Osteoblast (primary cell): Measurements from ENCODE around the gene RAB7B. TPM values are rescaled to one million over a fixed set of nuclear protein-coding genes. Genes with fewer than 3 reads are reported as not detected.

Experiments used
- DNase-seq: peaks from one replicate; pipeline ENCODE4 v3.0.0; 2011; ENCODE audit warnings: low spot score, mixed read lengths; ENCODE audit not compliant: insufficient read length; ENCODE audit errors: missing footprints
- H2AFZ ChIP-seq: 2 replicates; pipeline ENCODE4 v1.6.0; 2011; ENCODE audit warnings: mild to moderate bottlenecking, low read length
- H3K27ac ChIP-seq: 2 replicates; pipeline ENCODE4 v1.5.1; 2011; ENCODE audit warnings: mild to moderate bottlenecking, low read depth, low read length, moderate library complexity
- H3K27me3 ChIP-seq: 2 replicates; pipeline ENCODE4 v1.6.0; 2012; ENCODE audit warnings: mild to moderate bottlenecking, control low read depth, inconsistent platforms, low read length, moderate library complexity; ENCODE audit not compliant: insufficient read depth
- H3K36me3 ChIP-seq: 2 replicates; pipeline ENCODE4 v1.5.1; 2011; ENCODE audit warnings: mild to moderate bottlenecking, low read length, control low read depth, moderate library complexity; ENCODE audit not compliant: insufficient read depth
- H3K4me1 ChIP-seq: 2 replicates; pipeline ENCODE4 v1.5.1; 2011; ENCODE audit warnings: mild to moderate bottlenecking, low read length, control low read depth, moderate library complexity; ENCODE audit not compliant: insufficient read depth
- H3K4me2 ChIP-seq: 2 replicates; pipeline ENCODE4 v1.6.0; 2011; ENCODE audit warnings: mild to moderate bottlenecking, low read length; ENCODE audit not compliant: insufficient read depth
- H3K4me3 ChIP-seq: fragments of 200-600 bp; sonication (generic); 3 replicates; pipeline ENCODE4 v1.5.1; 2012; ENCODE audit warnings: mild to moderate bottlenecking, low read length, inconsistent platforms; ENCODE audit not compliant: insufficient read depth
- H3K79me2 ChIP-seq: 2 replicates; pipeline ENCODE4 v1.6.0; 2012; ENCODE audit warnings: mild to moderate bottlenecking, low read length, control low read depth, inconsistent platforms; ENCODE audit not compliant: insufficient read depth
- H3K9me3 ChIP-seq: 2 replicates; pipeline ENCODE4 v1.5.1; 2011; ENCODE audit warnings: low read depth, low read length, control low read depth
- H4K20me1 ChIP-seq: 2 replicates; pipeline ENCODE4 v1.6.0; 2012; ENCODE audit warnings: mild to moderate bottlenecking, low read length, control low read depth; ENCODE audit not compliant: insufficient read depth
- total RNA-seq: library from RNA; depleted of rRNA; stranded (reverse); fragments of >200 nt; gene quantifications from 2 replicates; pipeline ENCODE4 v1.2.3, GENCODE V29; 2012
- TF ChIP-seq, protein P1 (sequence below): IDR thresholded peaks from 2 replicates; pipeline ENCODE4 v1.5.1; 2011; ENCODE audit warnings: mild to moderate bottlenecking, low read depth, low read length, moderate library complexity; ENCODE audit errors: extremely low read depth

Gene RAB7B
- total RNA-seq, 1 donor, result 7.6 TPM

DNA sequence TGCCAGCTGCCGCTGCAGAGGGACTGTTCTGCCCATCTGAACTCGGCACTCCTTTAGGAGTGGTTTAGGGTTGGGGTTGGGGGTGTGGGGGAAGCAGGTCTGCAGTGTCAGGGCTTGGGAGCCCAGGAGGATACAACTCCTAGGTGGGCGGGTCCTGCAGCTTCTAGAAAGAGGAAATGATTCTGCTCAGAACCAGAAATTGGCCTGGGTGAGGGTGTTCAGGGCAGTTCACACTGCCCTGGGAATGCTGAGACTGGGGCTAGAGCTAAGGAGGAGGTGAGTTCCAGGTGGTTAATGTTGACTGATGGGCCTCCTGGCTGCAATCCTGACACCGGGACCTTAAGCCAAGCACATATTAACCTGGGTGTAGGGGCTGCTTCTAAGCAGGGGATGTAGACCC is 55.2 kb downstream of the RAB7B start:
- no peak overlapping the region for H2AFZ ChIP-seq
- peaks cover 17% of the 10 kb centered on the region for H3K4me1 ChIP-seq
- peaks cover 34% of the 10 kb centered on the region for H3K27me3 ChIP-seq
- no peak overlapping the region for H3K4me3 ChIP-seq
- no peaks in the 10 kb centered on the region for H3K9me3 ChIP-seq
- no peaks in the 10 kb centered on the region for H3K36me3 ChIP-seq
- no peaks in the 10 kb centered on the region for H3K79me2 ChIP-seq
- peak; percentile 74 for DNase-seq
- H3K27ac ChIP-seq, result no peak overlapping the region
- H3K4me2 ChIP-seq, result no peak overlapping the region
- TF ChIP-seq, protein P1, sequence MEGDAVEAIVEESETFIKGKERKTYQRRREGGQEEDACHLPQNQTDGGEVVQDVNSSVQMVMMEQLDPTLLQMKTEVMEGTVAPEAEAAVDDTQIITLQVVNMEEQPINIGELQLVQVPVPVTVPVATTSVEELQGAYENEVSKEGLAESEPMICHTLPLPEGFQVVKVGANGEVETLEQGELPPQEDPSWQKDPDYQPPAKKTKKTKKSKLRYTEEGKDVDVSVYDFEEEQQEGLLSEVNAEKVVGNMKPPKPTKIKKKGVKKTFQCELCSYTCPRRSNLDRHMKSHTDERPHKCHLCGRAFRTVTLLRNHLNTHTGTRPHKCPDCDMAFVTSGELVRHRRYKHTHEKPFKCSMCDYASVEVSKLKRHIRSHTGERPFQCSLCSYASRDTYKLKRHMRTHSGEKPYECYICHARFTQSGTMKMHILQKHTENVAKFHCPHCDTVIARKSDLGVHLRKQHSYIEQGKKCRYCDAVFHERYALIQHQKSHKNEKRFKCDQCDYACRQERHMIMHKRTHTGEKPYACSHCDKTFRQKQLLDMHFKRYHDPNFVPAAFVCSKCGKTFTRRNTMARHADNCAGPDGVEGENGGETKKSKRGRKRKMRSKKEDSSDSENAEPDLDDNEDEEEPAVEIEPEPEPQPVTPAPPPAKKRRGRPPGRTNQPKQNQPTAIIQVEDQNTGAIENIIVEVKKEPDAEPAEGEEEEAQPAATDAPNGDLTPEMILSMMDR, result no peak
- H4K20me1 ChIP-seq, result no peaks in the 10 kb centered on the region

DNA sequence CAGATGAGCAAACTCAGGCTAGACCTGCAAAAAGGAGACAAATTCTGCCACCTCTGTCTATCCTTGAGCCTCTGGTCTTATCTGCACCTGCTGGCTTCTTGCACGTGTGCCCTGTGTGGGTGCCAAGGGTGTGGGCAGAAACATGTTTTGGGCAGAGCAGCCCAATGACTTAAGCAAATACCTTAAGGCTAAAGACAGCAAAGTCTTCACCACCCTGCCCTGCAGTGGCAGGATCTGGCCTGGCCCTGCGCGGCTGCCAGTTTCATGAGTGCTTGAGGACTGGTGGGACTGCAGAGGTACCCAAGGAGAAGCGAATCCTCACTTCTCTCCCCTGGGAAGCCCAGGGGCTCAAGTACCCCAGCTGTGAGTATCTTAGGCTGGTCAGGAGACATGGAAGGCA is 56.2 kb downstream of the RAB7B start:
- Histone ChIP-seq H3K4me2 (no peak overlapping the region), H3K4me1 (peaks cover 17% of the 10 kb centered on the region), H3K27me3 (peaks cover 41% of the 10 kb centered on the region), H2AFZ (no peak overlapping the region), H3K36me3 (no peaks in the 10 kb centered on the region), H3K9me3 (no peaks in the 10 kb centered on the region), H3K4me3 (no peak overlapping the region), H4K20me1 (no peaks in the 10 kb centered on the region), H3K79me2 (no peaks in the 10 kb centered on the region), H3K27ac (no peak overlapping the region)
- DNase-seq, result no peak
- TF ChIP-seq, protein P1, result no peak

DNA sequence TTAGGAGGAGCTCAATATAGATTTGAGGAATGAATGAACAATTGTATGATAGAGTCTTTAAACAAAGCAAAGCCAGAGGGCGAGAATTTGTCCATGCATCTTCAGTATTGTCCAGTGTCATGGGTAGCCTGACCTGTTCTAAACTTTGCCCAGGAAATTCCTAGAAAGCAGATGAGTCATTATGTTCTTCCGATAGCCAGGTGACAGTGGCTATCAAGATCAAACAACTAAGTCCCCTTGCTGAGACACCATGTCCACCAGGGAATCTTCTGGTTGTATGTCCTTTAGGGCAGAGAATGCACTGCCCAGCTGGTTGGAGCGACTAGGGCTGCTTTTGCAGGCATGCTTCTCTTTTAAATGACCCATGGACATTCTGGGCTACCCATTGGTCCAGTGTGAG is 58.1 kb downstream of the RAB7B start:
- no peak overlapping the region for H3K4me2 ChIP-seq
- H3K9me3 ChIP-seq, result no peaks in the 10 kb centered on the region
- no peak overlapping the region for H3K27ac ChIP-seq
- no peak overlapping the region for H3K4me3 ChIP-seq
- no peaks in the 10 kb centered on the region for H3K79me2 ChIP-seq
- no peaks in the 10 kb centered on the region for H4K20me1 ChIP-seq
- no peak for DNase-seq
- peaks cover 41% of the 10 kb centered on the region for H3K27me3 ChIP-seq
- TF ChIP-seq, protein P1, result no peak
- no peak overlapping the region for H2AFZ ChIP-seq
- H3K36me3 ChIP-seq, result no peaks in the 10 kb centered on the region
- H3K4me1 ChIP-seq, result peaks cover under 1% of the 10 kb centered on the region

DNA sequence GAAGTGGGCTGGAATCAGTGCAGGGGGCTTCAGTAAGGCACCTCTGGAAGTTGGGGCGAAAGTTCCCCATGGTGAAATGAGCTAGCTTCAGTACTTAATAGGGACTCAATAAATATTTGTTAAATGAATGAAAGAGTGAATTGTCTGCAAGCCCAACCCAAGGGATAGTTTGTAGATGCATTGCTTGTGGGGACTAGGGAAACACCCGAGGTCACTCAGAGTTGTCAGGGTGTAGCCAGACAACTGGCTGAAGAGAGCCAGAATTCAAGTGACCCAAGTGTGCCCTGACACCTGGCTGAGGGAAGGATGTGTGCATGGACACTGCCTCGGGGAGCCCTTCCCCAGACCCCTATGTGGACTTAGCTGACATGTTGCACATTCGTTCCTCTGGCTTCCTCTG is 58.7 kb downstream of the RAB7B start:
- no peak overlapping the region for H3K27ac ChIP-seq
- no peak for DNase-seq
- H2AFZ ChIP-seq, result no peak overlapping the region
- no peaks in the 10 kb centered on the region for H3K36me3 ChIP-seq
- H3K9me3 ChIP-seq, result no peaks in the 10 kb centered on the region
- H3K79me2 ChIP-seq, result no peaks in the 10 kb centered on the region
- H4K20me1 ChIP-seq, result no peaks in the 10 kb centered on the region
- no peaks in the 10 kb centered on the region for H3K4me1 ChIP-seq
- H3K4me2 ChIP-seq, result no peak overlapping the region
- H3K27me3 ChIP-seq, result peaks cover 41% of the 10 kb centered on the region
- TF ChIP-seq, protein P1, result no peak
- H3K4me3 ChIP-seq, result no peak overlapping the region
